ENCODE data around the gene CROCC.
A peak's percentile ranks its signal among the peaks of the same experiment; 100 is the strongest.
"Not testable (repeated sequence)": the region's sequence is repeated elsewhere in the genome, so short reads cannot be mapped to it uniquely, and the experiment has no call there.

Gene CROCC

GRCh38 chr1:16939386-16940180 lies 17.9 kb downstream of the CROCC start:
- DNase-seq = not testable (repeated sequence)

GRCh38 chr1:16944038-16944437 lies 22.3 kb downstream of the CROCC start:
- DNase-seq = no peak

- DNase-seq = not testable (repeated sequence)
Measured at GRCh38 chr1:16945512-16945911, 23.8 kb downstream of the CROCC start.

- DNase-seq = not testable (repeated sequence)
Measured at GRCh38 chr1:16946185-16946584, 24.5 kb downstream of the CROCC start.

GRCh38 chr1:16946646-16947045 lies 24.9 kb downstream of the CROCC start:
- DNase-seq = no peak

GRCh38 chr1:16948282-16948891 lies 26.7 kb downstream of the CROCC start:
- not testable (repeated sequence) for DNase-seq

- not testable (repeated sequence) for DNase-seq
Measured at GRCh38 chr1:16949026-16949425, 27.3 kb downstream of the CROCC start.

- DNase-seq = not testable (repeated sequence)
Measured at GRCh38 chr1:16952376-16952775, 30.6 kb downstream of the CROCC start.

GRCh38 chr1:16954579-16954978 lies 32.8 kb downstream of the CROCC start:
- DNase-seq = no peak

- DNase-seq = no peak
Measured at GRCh38 chr1:16955186-16955585, 33.5 kb downstream of the CROCC start.

- no peak for DNase-seq
Measured at GRCh38 chr1:16956775-16957174, 35.0 kb downstream of the CROCC start.

- no peak for DNase-seq
Measured at GRCh38 chr1:16957731-16958130, 36.0 kb downstream of the CROCC start.

GRCh38 chr1:16958475-16958874 lies 36.7 kb downstream of the CROCC start:
- DNase-seq = no peak

GRCh38 chr1:16960560-16961296 lies 39.0 kb downstream of the CROCC start:
- DNase-seq = peak; percentile 73

- no peak for DNase-seq
Measured at GRCh38 chr1:16961297-16962133, 39.8 kb downstream of the CROCC start.

GRCh38 chr1:16964169-16964568 lies 42.4 kb downstream of the CROCC start:
- DNase-seq = not testable (repeated sequence)

- no peak for DNase-seq
Measured at GRCh38 chr1:16965486-16966067, 43.8 kb downstream of the CROCC start.

GRCh38 chr1:16966282-16966681 lies 44.6 kb downstream of the CROCC start:
- DNase-seq = no peak

GRCh38 chr1:16967095-16967575 lies 45.4 kb downstream of the CROCC start:
- DNase-seq = no peak

GRCh38 chr1:16967962-16968361 lies 46.2 kb downstream of the CROCC start:
- no peak for DNase-seq

- no peak for DNase-seq
Measured at GRCh38 chr1:16968372-16968771, 46.6 kb downstream of the CROCC start.

- DNase-seq = no peak
Measured at GRCh38 chr1:16969057-16969611, 47.4 kb downstream of the CROCC start.
